Loucy (cell line): ENCODE results near the gene TMEM89.

Experiments used
- H2AFZ ChIP-seq: fragments of 200-600 bp; sonication (generic); 2 replicates; pipeline ENCODE4 v1.6.0; 2016; ENCODE audit warnings: antibody characterized with exemption, mild to moderate bottlenecking, low read length, moderate library complexity
- H3F3A ChIP-seq: fragments of 200-600 bp; 2 replicates; pipeline ENCODE4 v1.6.0; 2016; ENCODE audit warnings: antibody characterized with exemption, low read depth, mild to moderate bottlenecking
- H3K27me3 ChIP-seq: fragments of 200-600 bp; sonication (generic); 2 replicates; pipeline ENCODE4 v1.6.1; 2014; ENCODE audit warnings: low read length, mild to moderate bottlenecking; ENCODE audit not compliant: insufficient read depth, poor library complexity, severe bottlenecking
- H3K36me3 ChIP-seq: fragments of 200-600 bp; sonication (generic); 2 replicates; pipeline ENCODE4 v1.6.1; 2016; ENCODE audit warnings: low read length; ENCODE audit not compliant: insufficient read depth
- H3K4me1 ChIP-seq: fragments of 200-600 bp; sonication (generic); 2 replicates; pipeline ENCODE4 v1.5.1; 2014; ENCODE audit warnings: low read length, mild to moderate bottlenecking; ENCODE audit not compliant: insufficient read depth, poor library complexity, severe bottlenecking
- H3K4me2 ChIP-seq: fragments of 200-600 bp; sonication (generic); 2 replicates; pipeline ENCODE4 v1.6.0; 2014; ENCODE audit warnings: antibody characterized with exemption, low read length, low read depth, mild to moderate bottlenecking; ENCODE audit not compliant: poor library complexity, severe bottlenecking
- H3K4me3 ChIP-seq: fragments of 200-600 bp; sonication (generic); 2 replicates; pipeline ENCODE4 v1.5.1; 2014; ENCODE audit warnings: low read length, mild to moderate bottlenecking, mixed read lengths; ENCODE audit not compliant: poor library complexity, severe bottlenecking
- H3K79me2 ChIP-seq: fragments of 200-600 bp; sonication (generic); 2 replicates; pipeline ENCODE4 v1.6.1; 2014; ENCODE audit warnings: low read length; ENCODE audit not compliant: insufficient read depth
- H3K9ac ChIP-seq: fragments of 200-600 bp; sonication (generic); 2 replicates; pipeline ENCODE4 v1.6.0; 2014; ENCODE audit warnings: mild to moderate bottlenecking, low read depth, low read length, moderate library complexity; ENCODE audit not compliant: poor library complexity, severe bottlenecking
- H3K9me2 ChIP-seq: fragments of 200-600 bp; sonication (generic); replicated peaks from 2 replicates; pipeline ENCODE4 v1.6.1; 2016; ENCODE audit warnings: low read depth, low read length, mixed read lengths
- H3K9me3 ChIP-seq: fragments of 200-600 bp; sonication (generic); 2 replicates; pipeline ENCODE4 v1.6.1; 2014; ENCODE audit warnings: mild to moderate bottlenecking, antibody characterized with exemption, low read length, low read depth; ENCODE audit not compliant: insufficient read depth
- H4K20me1 ChIP-seq: fragments of 200-600 bp; sonication (generic); 2 replicates; pipeline ENCODE4 v1.6.0; 2014; ENCODE audit warnings: antibody characterized with exemption, low read length, mild to moderate bottlenecking; ENCODE audit not compliant: insufficient read depth, poor library complexity, severe bottlenecking
- EZH2phosphoT487 ChIP-seq: fragments of 200-600 bp; IDR thresholded peaks from 2 replicates; pipeline ENCODE4 v1.6.1; 2018; ENCODE audit warnings: antibody characterized with exemption, mild to moderate bottlenecking, moderate library complexity, borderline replicate concordance
- TF ChIP-seq, protein P1 (sequence below): fragments of 200-600 bp; sonication (generic); conservative IDR thresholded peaks from 2 replicates; pipeline ENCODE4 v1.5.1; 2014; ENCODE audit warnings: mild to moderate bottlenecking, antibody characterized with exemption, low read length

The TMEM89 gene

GRCh38 chr3:48629894-48630293 lies 8.3 kb upstream of the TMEM89 start:
- TF ChIP-seq, protein P1, sequence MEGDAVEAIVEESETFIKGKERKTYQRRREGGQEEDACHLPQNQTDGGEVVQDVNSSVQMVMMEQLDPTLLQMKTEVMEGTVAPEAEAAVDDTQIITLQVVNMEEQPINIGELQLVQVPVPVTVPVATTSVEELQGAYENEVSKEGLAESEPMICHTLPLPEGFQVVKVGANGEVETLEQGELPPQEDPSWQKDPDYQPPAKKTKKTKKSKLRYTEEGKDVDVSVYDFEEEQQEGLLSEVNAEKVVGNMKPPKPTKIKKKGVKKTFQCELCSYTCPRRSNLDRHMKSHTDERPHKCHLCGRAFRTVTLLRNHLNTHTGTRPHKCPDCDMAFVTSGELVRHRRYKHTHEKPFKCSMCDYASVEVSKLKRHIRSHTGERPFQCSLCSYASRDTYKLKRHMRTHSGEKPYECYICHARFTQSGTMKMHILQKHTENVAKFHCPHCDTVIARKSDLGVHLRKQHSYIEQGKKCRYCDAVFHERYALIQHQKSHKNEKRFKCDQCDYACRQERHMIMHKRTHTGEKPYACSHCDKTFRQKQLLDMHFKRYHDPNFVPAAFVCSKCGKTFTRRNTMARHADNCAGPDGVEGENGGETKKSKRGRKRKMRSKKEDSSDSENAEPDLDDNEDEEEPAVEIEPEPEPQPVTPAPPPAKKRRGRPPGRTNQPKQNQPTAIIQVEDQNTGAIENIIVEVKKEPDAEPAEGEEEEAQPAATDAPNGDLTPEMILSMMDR: no peak
- no peak for TF ChIP-seq EZH2phosphoT487
- H2AFZ ChIP-seq: no peak overlapping the region
- H3K4me2 ChIP-seq: no peak overlapping the region
- H3K9ac ChIP-seq: no peak overlapping the region
- H4K20me1 ChIP-seq: peaks cover 18% of the 10 kb centered on the region
- peaks cover 47% of the 10 kb centered on the region; the same call in 1 of the 2 replicates for H3K36me3 ChIP-seq
- no peaks in the 10 kb centered on the region for H3K9me3 ChIP-seq
- no peak overlapping the region for H3K4me3 ChIP-seq
- no peaks in the 10 kb centered on the region for H3K9me2 ChIP-seq
- peaks cover 31% of the 10 kb centered on the region for H3K79me2 ChIP-seq
- H3K27me3 ChIP-seq: no peaks in the 10 kb centered on the region
- H3K4me1 ChIP-seq: peaks cover 18% of the 10 kb centered on the region
- no peaks in the 10 kb centered on the region for H3F3A ChIP-seq

DNA sequence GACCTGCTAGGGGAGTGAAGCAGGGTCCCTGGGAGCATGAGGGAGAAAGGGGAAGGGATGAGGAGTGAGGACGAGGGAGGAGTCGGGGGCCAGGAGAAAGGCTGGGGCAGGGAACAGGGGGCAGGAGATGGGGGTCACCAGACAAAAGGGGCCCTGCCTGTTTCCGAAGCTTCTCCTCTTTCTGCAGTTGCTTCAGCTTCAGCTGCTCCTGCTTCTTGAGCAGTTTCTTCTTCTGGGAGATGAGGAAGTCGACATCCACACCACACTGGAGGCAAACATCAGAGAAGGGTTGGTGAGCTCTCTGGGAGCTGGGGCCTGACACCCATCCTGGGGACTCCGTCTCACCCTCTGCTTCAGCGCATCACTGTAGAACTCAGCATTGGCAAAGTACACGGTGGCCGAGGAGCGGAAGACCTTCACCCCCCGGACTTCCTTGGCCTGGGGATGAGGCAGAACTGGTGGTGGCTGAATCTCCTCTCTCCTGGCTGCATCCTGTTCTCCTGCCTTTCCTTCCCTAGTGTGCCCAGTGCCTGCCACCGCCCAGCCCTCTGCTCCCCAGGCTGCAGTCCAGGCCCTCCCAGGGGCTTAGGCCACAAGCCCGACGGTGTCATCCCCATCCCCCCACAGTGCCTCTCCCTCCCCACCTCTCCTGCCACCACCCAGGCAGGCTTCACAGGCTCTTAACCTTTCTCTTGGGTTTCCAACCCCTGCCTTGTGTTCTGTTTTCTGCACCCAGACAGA lies 6.9 kb upstream of the TMEM89 start:
- no peak overlapping the region for H3K4me2 ChIP-seq
- peaks cover 19% of the 10 kb centered on the region for H3K4me1 ChIP-seq
- H2AFZ ChIP-seq: no peak overlapping the region
- H3K9me2 ChIP-seq: no peaks in the 10 kb centered on the region
- peaks cover 4% of the 10 kb centered on the region for H4K20me1 ChIP-seq
- H3K9me3 ChIP-seq: no peaks in the 10 kb centered on the region
- no peaks in the 10 kb centered on the region for H3F3A ChIP-seq
- peaks cover 17% of the 10 kb centered on the region; the same call in 1 of the 2 replicates for H3K79me2 ChIP-seq
- H3K9ac ChIP-seq: no peak overlapping the region
- no peaks in the 10 kb centered on the region for H3K27me3 ChIP-seq
- H3K36me3 ChIP-seq: peaks cover 47% of the 10 kb centered on the region; the same call in 1 of the 2 replicates
- no peak overlapping the region for H3K4me3 ChIP-seq
- TF ChIP-seq, protein P1: no peak
- TF ChIP-seq EZH2phosphoT487: no peak

GRCh38 chr3:48625600-48625999 lies 4.0 kb upstream of the TMEM89 start:
- no peak overlapping the region for H2AFZ ChIP-seq
- H3K9me2 ChIP-seq: no peaks in the 10 kb centered on the region
- H3K79me2 ChIP-seq: no peaks in the 10 kb centered on the region
- no peak for TF ChIP-seq EZH2phosphoT487
- TF ChIP-seq, protein P1: no peak
- no peak overlapping the region for H3K4me3 ChIP-seq
- H3K9me3 ChIP-seq: no peaks in the 10 kb centered on the region
- peaks cover 43% of the 10 kb centered on the region; the same call in 1 of the 2 replicates for H3K36me3 ChIP-seq
- no peaks in the 10 kb centered on the region for H3F3A ChIP-seq
- H3K27me3 ChIP-seq: no peaks in the 10 kb centered on the region
- H3K9ac ChIP-seq: no peak overlapping the region
- H4K20me1 ChIP-seq: no peaks in the 10 kb centered on the region
- no peak overlapping the region for H3K4me2 ChIP-seq
- H3K4me1 ChIP-seq: peaks cover 19% of the 10 kb centered on the region
